ENCODE data around the gene BBS9. TPM values are rescaled to one million over a fixed set of nuclear protein-coding genes. Genes with fewer than 3 reads are reported as not detected.
A peak's percentile ranks its signal among the peaks of the same experiment; 100 is the strongest.

The BBS9 gene
- total RNA-seq, 1 donor from 2014 or later: 4.2 TPM

GRCh38 chr7:33155811-33156210 lies 26.4 kb downstream of the BBS9 start:
- Histone ChIP-seq H3K4me3 (ENCODE audit: low read depth, low read length) (no peak overlapping the region), H3K36me3 (ENCODE audit: control insufficient read depth, insufficient read depth, low read length) (no peaks in the 10 kb centered on the region), H3K27me3 (ENCODE audit: control insufficient read depth, insufficient read depth, low read length) (no peaks in the 10 kb centered on the region)
- no peak for TF ChIP-seq CTCF (IDR thresholded peaks at IDR 0.05; ENCODE audit: insufficient read depth, low read length, severe bottlenecking)
- FAIRE-seq: no peak
- peak; percentile 34 for DNase-seq (ENCODE audit: low read depth)

- H3K27me3 ChIP-seq (ENCODE audit: control insufficient read depth, insufficient read depth, low read length): no peaks in the 10 kb centered on the region
- no peak for DNase-seq (ENCODE audit: low read depth)
- H3K4me3 ChIP-seq (ENCODE audit: low read depth, low read length): no peak overlapping the region
- FAIRE-seq: no peak
- no peak for TF ChIP-seq CTCF (IDR thresholded peaks at IDR 0.05; ENCODE audit: insufficient read depth, low read length, severe bottlenecking)
- no peaks in the 10 kb centered on the region for H3K36me3 ChIP-seq (ENCODE audit: control insufficient read depth, insufficient read depth, low read length)
These were observed 27.1 kb downstream of the BBS9 start for GRCh38 chr7:33156441-33156840.

GRCh38 chr7:33157311-33157710 lies 27.9 kb downstream of the BBS9 start:
- H3K27me3 ChIP-seq (ENCODE audit: control insufficient read depth, insufficient read depth, low read length): no peaks in the 10 kb centered on the region
- DNase-seq (ENCODE audit: low read depth) (no peak), FAIRE-seq (no peak)
- H3K36me3 ChIP-seq (ENCODE audit: control insufficient read depth, insufficient read depth, low read length): no peaks in the 10 kb centered on the region
- no peak overlapping the region for H3K4me3 ChIP-seq (ENCODE audit: low read depth, low read length)
- TF ChIP-seq CTCF (IDR thresholded peaks at IDR 0.05; ENCODE audit: insufficient read depth, low read length, severe bottlenecking): no peak

DNA sequence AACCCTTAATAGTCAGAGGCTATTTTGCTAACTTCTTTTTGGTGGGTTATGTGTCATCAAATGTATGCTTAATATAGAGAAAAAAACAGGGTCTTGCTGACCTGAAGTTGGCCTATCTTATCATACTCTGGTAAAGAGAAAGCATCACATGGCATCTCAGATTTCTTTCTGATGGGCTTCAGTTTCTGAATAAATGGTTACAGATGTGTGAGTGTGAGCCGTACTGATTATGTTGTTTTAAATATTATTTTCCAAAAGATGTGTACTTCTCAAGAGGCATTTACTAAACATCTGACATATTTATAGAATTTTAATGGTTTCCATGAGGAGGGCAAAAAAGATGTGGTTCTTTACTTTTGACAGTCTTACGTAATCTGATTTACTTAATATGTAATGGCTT lies 28.4 kb downstream of the BBS9 start:
- no peaks in the 10 kb centered on the region for H3K36me3 ChIP-seq (ENCODE audit: control insufficient read depth, insufficient read depth, low read length)
- no peak overlapping the region for H3K4me3 ChIP-seq (ENCODE audit: low read depth, low read length)
- no peak for DNase-seq (ENCODE audit: low read depth)
- no peak for TF ChIP-seq CTCF (IDR thresholded peaks at IDR 0.05; ENCODE audit: insufficient read depth, low read length, severe bottlenecking)
- FAIRE-seq: no peak
- no peaks in the 10 kb centered on the region for H3K27me3 ChIP-seq (ENCODE audit: control insufficient read depth, insufficient read depth, low read length)

- H3K36me3 ChIP-seq (ENCODE audit: control insufficient read depth, insufficient read depth, low read length): no peaks in the 10 kb centered on the region
- DNase-seq (ENCODE audit: low read depth): no peak
- FAIRE-seq: peak; percentile 32
- H3K27me3 ChIP-seq (ENCODE audit: control insufficient read depth, insufficient read depth, low read length): no peaks in the 10 kb centered on the region
- H3K4me3 ChIP-seq (ENCODE audit: low read depth, low read length): no peak overlapping the region
- no peak for TF ChIP-seq CTCF (IDR thresholded peaks at IDR 0.05; ENCODE audit: insufficient read depth, low read length, severe bottlenecking)
These were observed 48.5 kb downstream of the BBS9 start for GRCh38 chr7:33177876-33178275.

DNA sequence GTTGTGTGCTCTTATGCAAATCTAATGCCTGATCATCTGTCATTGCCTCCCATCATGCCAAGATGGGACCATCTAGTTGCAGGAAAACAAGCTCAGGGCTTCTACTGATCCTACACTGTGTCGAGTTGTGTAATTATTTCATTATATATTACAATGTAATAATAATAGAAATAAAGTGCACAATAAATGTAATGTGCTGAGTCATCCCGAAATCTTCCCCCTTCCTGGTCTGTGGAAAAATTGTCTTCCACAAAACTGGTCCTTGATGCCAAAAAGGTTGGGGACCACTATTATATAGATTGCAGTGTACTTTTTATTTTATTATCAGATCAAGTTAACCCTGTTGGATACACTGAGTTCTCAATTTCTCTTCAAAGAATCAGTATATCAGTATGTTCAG lies 50.2 kb downstream of the BBS9 start:
- Histone ChIP-seq H3K27me3 (ENCODE audit: control insufficient read depth, insufficient read depth, low read length) (no peaks in the 10 kb centered on the region), H3K4me3 (ENCODE audit: low read depth, low read length) (no peak overlapping the region), H3K36me3 (ENCODE audit: control insufficient read depth, insufficient read depth, low read length) (no peaks in the 10 kb centered on the region)
- no peak for TF ChIP-seq CTCF (IDR thresholded peaks at IDR 0.05; ENCODE audit: insufficient read depth, low read length, severe bottlenecking)
- FAIRE-seq: no peak
- no peak for DNase-seq (ENCODE audit: low read depth)

All from bronchial epithelial cell (primary cell).